ENCODE measurements around the gene PPP1R13L.

The PPP1R13L gene

GRCh38 chr19:45385392-45386221 is 19.3 kb downstream of the PPP1R13L start:
- H3K4me3 ChIP-seq, result no peak overlapping the region
- H3K27me3 ChIP-seq (ENCODE audit: low read depth), result no peaks in the 10 kb centered on the region
- H3K4me1 ChIP-seq, result peaks cover 3% of the 10 kb centered on the region
- no peaks in the 10 kb centered on the region for H3K36me3 ChIP-seq (replicated peaks)
- no peaks in the 10 kb centered on the region for H3K9me3 ChIP-seq
- in situ Hi-C loops (cut with MboI; ENCODE audit: low sequenced_read_pairs), result no loop called here
- DNase-seq (ENCODE audit: low spot score in 2 of 2), result no peak

- H3K4me1 ChIP-seq, result peaks cover 3% of the 10 kb centered on the region
- no peaks in the 10 kb centered on the region for H3K36me3 ChIP-seq (replicated peaks)
- no peak overlapping the region for H3K4me3 ChIP-seq
- no peaks in the 10 kb centered on the region for H3K9me3 ChIP-seq
- no peaks in the 10 kb centered on the region for H3K27me3 ChIP-seq (ENCODE audit: low read depth)
- DNase-seq (ENCODE audit: low spot score in 2 of 2), result no peak
- in situ Hi-C loops (cut with MboI; ENCODE audit: low sequenced_read_pairs), result no loop called here
These were observed 22.4 kb downstream of the PPP1R13L start for GRCh38 chr19:45382426-45382825.

- peaks cover 11% of the 10 kb centered on the region for H3K4me1 ChIP-seq
- H3K27me3 ChIP-seq (ENCODE audit: low read depth), result no peaks in the 10 kb centered on the region
- no peaks in the 10 kb centered on the region for H3K9me3 ChIP-seq
- H3K4me3 ChIP-seq, result no peak overlapping the region
- DNase-seq (ENCODE audit: low spot score in 2 of 2), result no peak
- H3K36me3 ChIP-seq (replicated peaks), result no peaks in the 10 kb centered on the region
- in situ Hi-C loops (cut with MboI; ENCODE audit: low sequenced_read_pairs), result no loop called here
These were observed 24.8 kb downstream of the PPP1R13L start for GRCh38 chr19:45380107-45380506.

GRCh38 chr19:45376045-45376724 is 28.7 kb downstream of the PPP1R13L start:
- H3K27me3 ChIP-seq (ENCODE audit: low read depth), result no peaks in the 10 kb centered on the region
- in situ Hi-C loops (cut with MboI; ENCODE audit: low sequenced_read_pairs), result no loop called here
- peak; percentile 74 to 78 for DNase-seq (ENCODE audit: low spot score in 2 of 2)
- no peak overlapping the region for H3K4me3 ChIP-seq
- no peaks in the 10 kb centered on the region for H3K9me3 ChIP-seq
- no peaks in the 10 kb centered on the region for H3K36me3 ChIP-seq (replicated peaks)
- H3K4me1 ChIP-seq, result peaks cover 19% of the 10 kb centered on the region

- H3K9me3 ChIP-seq, result no peaks in the 10 kb centered on the region
These were observed 34.3 kb downstream of the PPP1R13L start, which contains the start of gene ERCC2 for GRCh38 chr19:45370410-45371204. ERCC2 (minus strand) TSS chr19:45370573; CDS start chr19:45370540, 33 bp downstream.

GRCh38 chr19:45368737-45369340 is 36.0 kb downstream of the PPP1R13L start:
- in situ Hi-C loops (cut with MboI; ENCODE audit: low sequenced_read_pairs), result no loop called here
- Histone ChIP-seq H3K4me3 (peak overlapping the region; percentile 90), H3K27me3 (ENCODE audit: low read depth) (no peaks in the 10 kb centered on the region), H3K4me1 (peaks cover 11% of the 10 kb centered on the region), H3K36me3 (replicated peaks) (peaks cover 46% of the 10 kb centered on the region), H3K9me3 (no peaks in the 10 kb centered on the region)
- peak in 1 of 2 experiments; percentile 58 for DNase-seq (ENCODE audit: low spot score in 2 of 2)

More at GRCh38 chr19:45370410-45371204, 34.3 kb downstream of the PPP1R13L start, which contains the start of gene ERCC2:
- Histone ChIP-seq H3K4me1 (peaks cover 17% of the 10 kb centered on the region), H3K4me3 (peak within 1 kb of the TSS; percentile 90), H3K27me3 (ENCODE audit: low read depth) (no peaks in the 10 kb centered on the region), H3K36me3 (replicated peaks) (peaks cover 28% of the 10 kb centered on the region)
- DNase-seq (ENCODE audit: low spot score in 2 of 2), result peak; percentile 93 to 100
- in situ Hi-C loops (cut with MboI; ENCODE audit: low sequenced_read_pairs), result no loop called here

- no peak for DNase-seq (ENCODE audit: low spot score in 2 of 2)
- Histone ChIP-seq H3K4me3 (no peak overlapping the region), H3K9me3 (no peaks in the 10 kb centered on the region), H3K27me3 (ENCODE audit: low read depth) (no peaks in the 10 kb centered on the region), H3K4me1 (peaks cover 11% of the 10 kb centered on the region), H3K36me3 (replicated peaks) (peaks cover 53% of the 10 kb centered on the region)
- in situ Hi-C loops (cut with MboI; ENCODE audit: low sequenced_read_pairs), result no loop called here
These were observed 36.7 kb downstream of the PPP1R13L start for GRCh38 chr19:45368127-45368526.

GRCh38 chr19:45364696-45365095 is 40.2 kb downstream of the PPP1R13L start:
- H3K27me3 ChIP-seq (ENCODE audit: low read depth), result no peaks in the 10 kb centered on the region
- in situ Hi-C loops (cut with MboI; ENCODE audit: low sequenced_read_pairs), result no loop called here
- H3K9me3 ChIP-seq, result no peaks in the 10 kb centered on the region
- no peak for DNase-seq (ENCODE audit: low spot score in 2 of 2)
- no peak overlapping the region for H3K4me3 ChIP-seq
- peaks cover 77% of the 10 kb centered on the region for H3K36me3 ChIP-seq (replicated peaks)
- peaks cover 5% of the 10 kb centered on the region for H3K4me1 ChIP-seq

GRCh38 chr19:45363861-45364459 is 40.9 kb downstream of the PPP1R13L start:
- no peaks in the 10 kb centered on the region for H3K9me3 ChIP-seq
- H3K4me1 ChIP-seq, result peaks cover under 1% of the 10 kb centered on the region
- H3K27me3 ChIP-seq (ENCODE audit: low read depth), result no peaks in the 10 kb centered on the region
- in situ Hi-C loops (cut with MboI; ENCODE audit: low sequenced_read_pairs), result no loop called here
- no peak overlapping the region for H3K4me3 ChIP-seq
- H3K36me3 ChIP-seq (replicated peaks), result peaks cover 77% of the 10 kb centered on the region
- DNase-seq (ENCODE audit: low spot score in 2 of 2), result no peak

- no peaks in the 10 kb centered on the region for H3K9me3 ChIP-seq
- DNase-seq (ENCODE audit: low spot score in 2 of 2), result no peak
- peaks cover 74% of the 10 kb centered on the region for H3K36me3 ChIP-seq (replicated peaks)
- H3K4me3 ChIP-seq, result no peak overlapping the region
- H3K4me1 ChIP-seq, result no peaks in the 10 kb centered on the region
- H3K27me3 ChIP-seq (ENCODE audit: low read depth), result no peaks in the 10 kb centered on the region
- in situ Hi-C loops (cut with MboI; ENCODE audit: low sequenced_read_pairs), result no loop called here
These were observed 42.6 kb downstream of the PPP1R13L start for GRCh38 chr19:45362291-45362690.

GRCh38 chr19:45361608-45362007 is 43.3 kb downstream of the PPP1R13L start:
- Histone ChIP-seq H3K36me3 (replicated peaks) (peaks cover 76% of the 10 kb centered on the region), H3K4me3 (no peak overlapping the region), H3K9me3 (no peaks in the 10 kb centered on the region), H3K4me1 (no peaks in the 10 kb centered on the region), H3K27me3 (ENCODE audit: low read depth) (no peaks in the 10 kb centered on the region)
- no peak for DNase-seq (ENCODE audit: low spot score in 2 of 2)
- in situ Hi-C loops (cut with MboI; ENCODE audit: low sequenced_read_pairs), result no loop called here

GRCh38 chr19:45358213-45358792 is 46.6 kb downstream of the PPP1R13L start:
- H3K4me3 ChIP-seq, result no peak overlapping the region
- in situ Hi-C loops (cut with MboI; ENCODE audit: low sequenced_read_pairs), result no loop called here
- DNase-seq (ENCODE audit: low spot score in 2 of 2), result no peak
- no peaks in the 10 kb centered on the region for H3K4me1 ChIP-seq
- H3K36me3 ChIP-seq (replicated peaks), result peaks cover 76% of the 10 kb centered on the region
- H3K9me3 ChIP-seq, result no peaks in the 10 kb centered on the region
- H3K27me3 ChIP-seq (ENCODE audit: low read depth), result no peaks in the 10 kb centered on the region

- peaks cover 76% of the 10 kb centered on the region for H3K36me3 ChIP-seq (replicated peaks)
- no peaks in the 10 kb centered on the region for H3K27me3 ChIP-seq (ENCODE audit: low read depth)
- no peak for DNase-seq (ENCODE audit: low spot score in 2 of 2)
- in situ Hi-C loops (cut with MboI; ENCODE audit: low sequenced_read_pairs), result no loop called here
- H3K4me1 ChIP-seq, result no peaks in the 10 kb centered on the region
- H3K4me3 ChIP-seq, result no peak overlapping the region
- H3K9me3 ChIP-seq, result no peaks in the 10 kb centered on the region
These were observed 47.5 kb downstream of the PPP1R13L start for GRCh38 chr19:45357445-45357783.

All from HAP-1 (cell line).